Measurements from ENCODE around the gene TTLL11.

GRCh38 chr9:121836366-121836885 is 256.7 kb downstream of the TTLL11 start:
- no peak for TF ChIP-seq POLR2A (IDR thresholded peaks at IDR 0.05; ENCODE audit: extremely low read depth, insufficient read length)
- TF ChIP-seq CTCF (IDR thresholded peaks at IDR 0.05; ENCODE audit: low read depth, low read length), result no peak
